Activated CD8-positive, alpha-beta memory T cell treated with anti-CD3 and anti-CD28 coated beads, Interleukin-2, amount 50 U/mL, for 1 hour (primary cell): ENCODE measurements around the gene STARD9.
"Not testable (repeated sequence)": the region's sequence is repeated elsewhere in the genome, so short reads cannot be mapped to it uniquely, and the experiment has no call there.

Experiments
- DNase-seq: peaks from one replicate; pipeline ENCODE4 v3.0.0-alpha.2; 2020; ENCODE audit errors: extremely low read depth

Gene STARD9

DNA sequence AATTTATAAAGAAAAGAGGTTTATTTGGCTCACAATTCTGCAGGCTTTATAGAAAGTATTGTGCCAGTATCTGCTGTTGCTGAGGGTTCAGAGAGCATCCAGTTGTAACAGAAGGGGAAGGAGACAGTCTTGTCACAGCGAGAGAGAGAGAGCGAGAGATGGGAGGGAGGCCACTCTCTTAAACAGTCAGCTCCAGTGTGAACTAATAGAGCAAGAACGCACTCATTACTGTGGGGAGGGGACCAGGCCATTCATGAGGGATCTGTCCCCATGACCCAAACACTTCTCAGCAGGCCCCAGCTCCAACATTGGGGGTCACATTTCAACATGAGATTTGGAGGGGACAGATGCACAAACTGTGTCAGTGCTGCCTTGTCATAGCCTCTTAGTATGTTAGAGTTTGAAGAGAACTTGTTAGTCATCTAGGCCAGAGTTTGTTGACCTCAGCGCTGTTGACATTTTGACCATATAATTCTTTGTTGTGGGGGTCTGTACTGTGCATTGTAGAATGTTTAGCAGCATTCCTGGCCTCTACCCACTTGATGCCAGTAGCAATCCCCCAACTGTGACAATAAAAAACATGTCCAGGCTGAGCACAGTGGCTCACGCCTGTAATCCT, 15.3 kb downstream of the STARD9 start:
- DNase-seq = no peak

DNA sequence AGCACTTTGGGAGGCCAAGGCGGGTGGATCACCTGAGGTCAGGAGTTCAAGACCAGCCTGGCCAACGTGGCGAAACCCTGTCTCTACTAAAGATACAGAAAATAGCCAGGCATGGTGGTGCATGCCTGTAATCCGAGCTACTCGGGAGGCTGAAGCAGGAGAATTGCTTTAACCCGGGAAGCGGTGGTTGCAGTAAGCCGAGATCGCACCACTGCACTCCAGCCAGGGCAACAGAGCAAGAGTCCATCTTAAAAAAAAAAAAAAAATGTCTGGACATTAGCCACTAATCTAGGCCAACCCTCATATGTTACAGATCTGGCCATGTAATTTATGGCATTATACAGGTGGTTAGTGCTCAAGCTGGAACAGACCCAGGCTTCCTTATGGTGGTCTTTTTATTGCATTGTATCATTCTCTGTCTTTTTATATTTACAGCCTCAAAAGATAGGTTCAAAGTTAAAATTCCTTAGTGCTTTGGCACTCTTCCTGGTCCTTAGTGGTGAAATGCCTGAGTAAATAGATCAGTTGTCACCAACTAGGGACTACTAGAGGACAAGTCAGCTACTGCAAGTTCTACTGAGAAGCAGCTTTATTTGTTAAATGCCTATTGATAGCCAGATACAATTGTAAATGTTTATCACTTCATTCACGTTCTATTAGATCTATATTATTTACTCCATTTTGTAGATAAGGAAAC, 16.0 kb downstream of the STARD9 start:
- DNase-seq = no peak

DNA sequence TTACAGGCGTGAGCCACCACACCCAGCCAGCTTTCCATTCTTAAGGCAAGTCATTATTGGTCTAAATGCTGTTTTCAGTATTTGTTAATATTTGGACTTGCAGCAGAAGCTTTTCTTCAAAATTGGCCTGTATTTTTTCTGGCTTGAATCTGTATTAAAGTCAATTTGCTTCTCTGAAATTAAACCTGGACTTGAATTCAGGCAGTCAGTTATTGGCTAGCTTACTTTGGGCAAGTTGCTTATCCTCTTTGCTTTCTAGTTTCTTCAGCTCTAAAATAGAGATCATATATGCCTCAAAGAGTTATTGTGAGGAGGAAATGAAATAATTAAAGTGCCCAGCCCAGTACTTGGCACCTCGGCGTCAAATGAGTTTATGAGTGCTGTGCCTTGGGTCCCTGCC, 17.3 kb downstream of the STARD9 start:
- DNase-seq = no peak

DNA sequence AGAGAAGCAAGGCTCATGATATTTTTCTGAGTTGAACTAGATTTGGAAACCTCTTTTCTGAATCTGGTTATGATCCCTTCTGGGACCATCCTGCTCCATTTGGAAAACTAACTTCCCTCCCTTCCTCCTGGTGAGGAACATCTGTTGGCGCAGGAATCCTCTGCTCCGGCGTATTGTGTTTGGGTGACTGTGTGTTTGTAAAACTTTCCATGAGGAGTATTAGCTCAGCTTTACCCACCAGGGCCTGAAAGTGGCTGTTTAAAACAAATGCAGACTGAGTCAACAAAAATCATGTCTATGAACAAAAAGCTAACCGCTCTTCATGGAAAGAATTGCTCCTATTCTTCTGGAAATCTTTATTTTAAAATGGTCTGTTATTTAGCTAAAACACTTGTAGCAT, 17.7 kb downstream of the STARD9 start:
- DNase-seq = no peak

DNA sequence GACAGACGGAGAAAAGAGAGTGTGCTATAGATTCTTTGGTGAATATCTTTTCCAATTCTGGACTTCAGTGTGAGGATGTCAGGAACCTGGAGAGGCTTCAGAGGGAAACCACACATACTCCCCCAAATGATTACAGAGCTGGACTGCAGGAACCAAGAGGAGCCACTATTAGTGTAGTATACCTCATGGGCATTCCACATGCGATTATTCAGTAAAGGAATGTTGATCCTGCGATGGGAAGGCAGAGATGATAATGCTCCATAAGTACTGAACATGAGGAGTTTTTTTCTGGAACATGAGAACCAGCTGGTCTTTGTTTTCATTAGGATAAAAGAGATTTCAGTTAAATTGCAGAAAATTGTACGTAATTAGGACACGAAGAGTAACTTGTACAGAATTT, 18.7 kb downstream of the STARD9 start:
- no peak for DNase-seq

DNA sequence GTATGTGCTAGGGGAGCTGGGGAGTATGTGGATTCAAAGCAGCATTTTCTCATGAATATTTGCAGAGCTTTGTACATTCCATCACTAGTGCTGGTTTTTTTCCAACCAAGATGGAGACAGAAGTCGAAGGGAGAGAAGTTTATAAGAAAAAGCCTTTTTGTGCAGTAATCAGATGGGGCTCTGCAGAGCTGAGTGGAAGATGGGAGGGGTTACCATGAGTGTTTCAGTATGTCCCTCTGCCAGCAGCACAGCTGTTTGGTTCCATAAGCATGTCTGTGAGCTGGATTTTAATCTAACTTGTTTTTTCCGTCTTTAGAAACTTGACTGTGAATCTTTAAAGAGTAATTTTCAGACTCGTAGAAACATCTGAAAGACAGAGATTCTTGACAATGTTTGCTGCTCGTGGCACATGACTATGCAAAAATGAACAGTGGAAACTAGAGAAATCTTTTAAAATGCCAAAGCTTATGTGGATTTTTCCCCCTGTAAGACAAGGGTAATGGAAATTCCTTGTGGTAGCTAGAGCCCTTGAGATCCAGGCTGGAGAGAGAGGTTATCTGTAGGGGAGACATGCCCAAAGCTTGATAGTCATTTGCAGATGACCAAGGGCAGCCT, 20.3 kb downstream of the STARD9 start:
- no peak for DNase-seq

DNA sequence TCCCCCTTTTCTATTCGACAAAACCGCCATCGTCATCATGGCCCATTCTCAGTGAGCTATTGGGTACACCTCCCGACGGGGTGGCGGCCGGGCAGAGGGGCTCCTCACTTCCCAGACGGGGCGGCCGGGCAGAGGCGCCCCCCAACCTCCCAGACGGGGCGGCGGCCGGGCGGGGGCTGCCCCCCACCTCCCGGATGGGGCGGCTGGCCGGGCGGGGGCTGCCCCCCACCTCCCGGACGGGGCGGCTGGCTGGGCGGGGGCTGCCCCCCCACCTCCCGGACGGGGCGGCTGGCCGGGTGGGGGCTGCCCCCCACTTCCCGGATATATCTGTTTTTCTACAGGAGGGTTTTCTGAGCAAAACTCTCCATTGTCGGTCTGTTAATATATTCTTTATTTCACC, 25.9 kb downstream of the STARD9 start:
- DNase-seq = not testable (repeated sequence)

DNA sequence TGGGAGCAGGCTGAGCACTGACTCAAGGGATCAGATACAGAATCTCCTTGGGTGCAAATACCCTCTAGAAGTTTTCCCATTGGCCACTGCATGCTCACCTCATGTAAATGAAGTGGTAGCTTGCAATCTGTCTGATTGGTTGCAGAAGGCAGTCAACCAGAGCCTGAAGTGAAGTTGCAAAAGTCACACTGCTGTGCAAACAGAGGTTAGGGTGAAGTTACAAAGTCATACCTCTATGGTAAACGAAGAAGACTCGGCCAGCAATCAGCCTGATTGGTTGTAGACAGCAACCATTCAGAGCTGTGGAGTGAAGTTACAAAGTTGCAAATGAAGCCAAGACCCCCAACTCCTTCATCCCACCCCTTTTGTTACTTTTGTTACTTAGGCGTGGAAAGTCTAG, 27.1 kb downstream of the STARD9 start:
- no peak for DNase-seq

DNA sequence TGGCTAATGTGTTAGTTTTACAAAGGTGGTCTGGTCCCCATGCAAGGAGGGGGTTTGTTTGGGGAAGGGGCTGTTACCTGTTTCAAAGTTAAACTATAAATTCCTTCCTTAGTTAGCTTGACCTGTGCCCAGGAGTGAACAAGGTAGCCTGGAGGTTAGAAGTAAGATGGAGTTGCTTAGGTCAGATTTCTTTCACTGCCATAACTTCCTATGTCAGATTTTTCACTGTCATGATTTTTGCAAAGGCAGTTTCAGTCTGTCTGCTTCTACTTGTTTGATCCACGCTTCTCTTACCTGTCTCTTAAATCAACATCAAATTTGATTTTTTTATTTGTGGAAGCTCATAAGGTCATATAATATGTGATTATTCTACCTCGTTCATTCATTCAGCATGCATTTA, 28.6 kb downstream of the STARD9 start:
- DNase-seq = no peak

DNA sequence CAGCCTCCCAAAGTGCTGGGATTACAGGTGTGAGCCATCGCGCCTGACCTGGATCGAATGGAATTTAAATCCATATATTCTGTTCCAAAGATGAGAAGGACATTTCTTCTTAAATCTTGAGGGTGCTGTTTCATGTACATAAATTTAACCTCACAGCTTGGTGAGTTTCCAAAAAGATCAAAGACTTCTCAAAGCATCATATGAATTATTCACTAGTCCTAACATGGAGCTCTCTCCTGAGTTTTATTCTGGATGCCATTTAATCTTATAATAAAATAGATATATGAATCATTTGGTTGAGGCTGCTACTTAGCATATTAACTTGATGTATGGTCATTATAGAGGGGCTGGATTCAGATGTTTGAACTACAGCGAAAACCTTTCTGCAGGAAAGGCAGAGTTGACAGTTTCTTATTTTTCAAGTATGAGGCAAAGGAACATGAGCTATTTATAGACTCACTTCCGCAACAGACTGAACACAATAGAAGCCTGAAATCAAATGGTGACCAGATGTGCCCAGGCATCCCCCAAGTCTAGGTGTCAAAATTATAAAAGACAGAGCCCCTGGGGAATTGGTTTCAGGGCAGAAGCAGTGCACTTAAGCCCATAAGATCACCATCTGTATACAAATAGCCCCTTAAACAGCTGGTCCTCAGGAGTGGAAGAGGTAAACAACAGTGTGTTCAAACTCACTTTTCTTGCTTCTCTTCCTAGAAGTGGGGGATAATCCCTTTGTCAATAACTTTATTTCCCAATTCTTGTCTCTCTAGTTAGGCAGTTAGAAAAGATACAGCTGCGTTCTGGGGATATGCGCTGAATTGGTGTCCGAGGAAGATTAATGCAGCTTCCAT, 29.7 kb downstream of the STARD9 start:
- DNase-seq = no peak

DNA sequence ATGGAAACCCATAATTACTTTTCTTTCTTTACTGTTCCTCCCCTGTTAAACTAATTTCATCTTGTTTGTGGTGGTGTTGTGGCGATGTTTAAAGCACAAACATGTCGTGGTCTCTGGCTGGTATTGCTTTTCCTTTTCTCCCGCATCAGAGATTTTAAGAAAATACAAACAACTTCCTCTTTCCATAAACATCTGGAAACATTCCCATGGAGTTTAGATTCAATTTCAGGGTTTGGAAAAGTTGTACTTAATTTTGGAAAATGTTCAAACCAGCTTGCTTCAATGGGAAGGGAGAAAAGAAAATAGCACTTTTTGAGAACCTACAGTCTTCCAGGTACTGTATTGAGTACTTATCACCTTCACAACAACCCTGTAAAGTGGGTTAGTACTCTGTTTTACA, 30.4 kb downstream of the STARD9 start:
- no peak for DNase-seq

DNA sequence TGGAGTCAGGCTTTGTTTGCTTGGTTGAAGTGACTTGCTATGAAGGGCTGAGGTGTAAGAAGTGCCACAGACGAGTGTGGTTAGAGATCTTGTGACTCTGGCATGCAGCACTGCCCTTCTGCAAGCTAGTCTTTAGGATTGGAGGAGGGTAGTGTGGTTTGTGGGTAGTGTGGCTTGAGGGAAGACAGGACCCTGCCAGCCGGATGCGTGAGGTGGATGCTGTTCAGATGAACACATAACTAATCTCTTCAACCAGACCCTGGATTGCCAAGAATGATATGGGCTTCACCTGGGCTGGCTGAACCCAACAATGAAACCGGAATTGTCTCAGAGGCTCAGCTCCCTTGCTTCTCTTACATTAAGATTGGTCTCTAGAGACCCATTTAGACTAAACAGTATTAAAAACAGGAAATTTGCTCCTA, 32.7 kb downstream of the STARD9 start:
- DNase-seq = no peak

DNA sequence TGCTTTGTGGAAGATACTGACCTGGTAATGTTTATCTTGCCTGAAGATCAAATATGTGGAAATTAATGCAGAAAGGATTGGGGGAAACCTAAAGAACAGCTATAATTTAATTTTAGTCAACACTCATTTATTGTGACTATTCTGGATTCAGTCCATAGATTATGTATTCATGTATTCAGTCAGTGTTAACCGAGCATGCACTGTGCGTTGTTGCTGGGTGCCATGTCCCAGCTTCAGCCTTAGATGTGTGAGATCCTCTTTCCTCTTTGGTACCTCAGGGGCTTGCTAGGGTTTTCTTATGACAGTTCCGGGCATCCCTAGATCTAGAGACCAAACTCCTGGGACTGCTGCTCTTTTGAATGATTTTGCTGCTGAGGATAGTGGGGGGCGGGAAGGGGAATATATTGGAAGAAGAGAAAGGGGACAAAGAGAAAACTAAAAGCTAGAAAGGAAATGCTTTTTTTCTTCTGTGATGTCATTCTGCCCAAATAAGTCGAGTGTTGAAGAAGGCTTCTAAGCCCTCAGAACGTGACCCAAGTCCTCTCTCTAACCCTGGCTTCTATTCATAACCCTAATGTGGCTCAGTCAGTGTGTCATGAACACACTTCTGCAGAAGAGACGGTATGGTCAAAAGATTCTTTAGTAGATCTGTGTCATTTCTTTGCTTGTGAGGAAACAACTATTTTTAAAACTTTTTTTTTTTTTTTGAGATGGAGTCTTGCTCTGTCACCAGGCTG, 33.5 kb downstream of the STARD9 start:
- DNase-seq = no peak

DNA sequence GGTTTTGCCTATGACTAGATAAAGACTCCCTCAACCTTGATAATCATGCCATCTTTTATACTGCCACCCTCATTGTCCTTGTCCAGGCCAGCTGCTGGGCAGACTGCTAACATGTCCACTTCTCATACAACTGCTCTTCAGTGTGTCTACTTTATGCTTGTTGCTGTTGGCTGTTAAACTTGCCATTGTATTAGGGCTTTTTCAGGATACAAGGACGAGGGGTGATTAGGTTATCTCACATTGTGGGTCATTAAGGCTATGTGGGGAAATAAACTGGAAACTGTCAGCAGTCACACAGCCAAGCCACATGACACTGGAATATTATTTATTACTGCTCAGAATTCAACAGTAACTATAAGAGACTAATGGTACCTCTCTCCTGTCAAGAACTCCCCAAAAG, 36.1 kb downstream of the STARD9 start:
- no peak for DNase-seq

DNA sequence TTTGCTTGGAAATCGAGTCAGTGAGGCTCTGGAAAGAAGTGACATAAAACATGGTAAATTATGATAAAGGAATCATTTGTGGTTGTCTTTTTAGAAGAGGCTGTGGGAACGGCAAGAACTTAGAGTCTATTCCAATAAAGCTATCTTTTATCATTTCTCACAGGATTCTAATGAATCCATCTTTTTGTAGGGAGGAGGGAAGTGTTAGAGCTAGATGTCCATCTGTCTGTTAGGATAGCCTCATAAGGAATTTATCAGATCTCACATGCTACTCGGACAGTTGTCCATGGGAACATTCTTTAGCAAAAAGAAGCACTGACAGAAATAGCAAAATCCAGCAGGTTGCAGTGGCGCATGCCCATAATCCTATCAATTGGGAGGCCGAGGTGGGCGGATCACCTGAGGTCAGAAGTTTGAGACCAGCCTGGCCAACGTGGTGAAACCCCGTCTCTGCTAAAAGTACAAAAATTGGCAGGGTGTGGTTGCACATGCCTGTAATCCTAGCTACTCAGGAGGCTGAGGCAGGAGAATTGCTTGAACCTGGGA, 37.0 kb downstream of the STARD9 start:
- no peak for DNase-seq

DNA sequence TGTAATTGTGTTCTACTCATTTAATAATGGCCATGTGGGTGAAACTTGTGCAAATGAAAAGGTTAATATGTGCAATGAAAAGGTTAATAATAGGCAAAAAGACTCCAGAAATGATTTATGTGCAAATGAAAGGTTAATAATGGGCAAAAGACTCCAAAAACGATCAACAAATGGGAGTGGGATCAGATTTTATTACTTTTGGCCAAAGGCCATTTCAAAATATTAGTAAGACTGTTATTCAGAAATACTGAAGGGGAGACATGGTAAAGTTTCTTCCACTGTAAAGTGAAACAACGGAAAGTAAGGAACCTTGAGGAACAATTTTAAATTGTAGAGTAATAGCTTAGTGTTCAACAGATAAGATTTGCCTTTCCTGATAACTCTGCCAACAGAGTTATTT, 40.7 kb downstream of the STARD9 start:
- DNase-seq = no peak

DNA sequence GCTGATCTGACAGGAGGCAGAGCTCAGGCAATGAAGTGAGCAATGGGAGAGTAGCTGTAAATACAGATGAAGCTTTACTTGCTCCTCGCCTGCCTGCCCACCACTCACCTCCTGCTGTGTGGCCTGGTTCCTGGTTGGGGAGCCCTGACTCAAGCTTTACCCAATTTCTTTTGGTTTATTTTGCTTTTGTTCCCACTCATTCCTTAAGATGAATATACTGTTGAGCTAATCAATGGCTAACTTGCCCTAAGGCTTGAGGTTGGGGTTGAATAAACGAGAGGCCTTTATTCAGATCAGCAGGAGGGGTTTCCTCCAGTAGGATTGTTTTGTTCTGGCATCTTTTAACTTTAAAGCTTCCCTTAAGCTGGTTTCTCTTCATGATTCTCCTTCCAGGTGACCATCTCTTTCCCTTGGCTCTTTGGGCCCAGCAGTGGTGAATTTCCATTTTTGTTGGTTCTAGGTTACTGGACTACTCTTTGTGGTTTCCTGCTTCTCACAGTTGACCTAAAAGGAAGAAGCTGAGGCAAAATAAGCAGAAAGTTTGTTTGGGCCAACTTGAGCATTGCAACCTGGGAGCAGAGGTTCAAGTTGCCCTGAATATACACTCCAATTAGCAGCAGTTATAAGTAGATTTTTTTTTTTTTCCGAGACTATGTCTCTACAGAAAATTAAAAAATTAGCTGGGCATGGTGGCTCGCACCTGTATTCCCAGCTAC, 44.4 kb downstream of the STARD9 start:
- no peak for DNase-seq

DNA sequence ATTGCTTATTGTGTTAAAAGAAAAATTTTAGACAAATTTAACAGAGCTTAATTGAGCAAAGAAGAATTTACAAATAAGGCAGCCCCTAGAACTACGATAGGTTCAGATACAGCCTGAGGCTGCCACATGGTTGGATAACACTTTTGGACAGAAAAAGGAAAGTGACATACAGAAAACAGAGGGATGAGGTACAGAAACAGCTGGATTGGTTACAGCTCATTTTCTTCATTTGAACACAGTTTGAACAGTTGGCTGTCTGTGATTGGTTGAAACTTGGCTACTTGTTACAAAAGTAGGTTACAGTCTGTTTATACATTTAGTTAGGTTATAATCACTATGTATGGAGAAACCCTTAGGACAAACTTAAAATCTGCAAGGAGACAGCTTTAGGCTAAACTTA, 46.0 kb downstream of the STARD9 start:
- DNase-seq = no peak

DNA sequence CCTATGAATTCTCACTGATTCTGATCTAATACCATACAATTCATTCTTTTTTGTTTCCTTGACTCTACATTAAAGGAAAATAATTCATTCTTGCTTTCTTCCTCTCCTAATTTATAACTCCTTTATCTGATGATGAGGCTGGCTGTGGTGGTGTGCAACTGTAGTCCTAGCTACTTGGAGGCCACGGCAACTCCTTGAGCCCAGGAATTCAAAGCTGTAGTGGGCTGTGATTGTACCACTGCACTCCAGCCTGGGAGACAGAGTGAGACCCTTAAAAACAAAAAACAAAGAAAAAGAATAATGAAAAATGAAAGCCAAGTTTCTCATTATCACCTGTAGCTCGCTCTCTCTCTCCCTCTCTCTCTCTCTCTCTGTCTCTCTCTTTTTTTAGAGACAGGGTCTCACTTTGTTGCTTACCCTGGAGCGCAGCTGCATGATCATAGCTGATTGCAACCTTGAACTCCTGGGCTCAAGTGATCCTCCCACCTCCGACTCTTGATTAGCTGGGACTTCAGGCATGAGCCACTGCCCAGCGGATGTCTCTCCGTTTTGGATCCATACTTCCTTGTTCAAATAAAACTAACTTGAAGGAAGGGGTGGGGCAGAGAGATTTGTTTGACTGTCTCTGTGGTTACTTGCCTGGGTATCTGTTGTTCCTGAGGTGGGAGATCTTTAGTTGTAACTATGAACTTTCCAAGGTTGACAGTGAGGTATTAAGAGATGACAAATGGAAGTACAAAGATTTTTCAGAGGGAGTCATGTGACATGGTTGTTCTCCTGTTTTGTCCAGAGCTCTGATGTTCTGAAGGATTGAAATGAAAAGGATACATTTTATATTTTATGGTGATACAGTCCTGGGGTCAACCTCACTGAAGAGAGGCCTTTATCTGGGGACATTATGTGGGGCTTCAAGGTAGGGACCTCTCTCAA, 46.9 kb downstream of the STARD9 start:
- DNase-seq = no peak

DNA sequence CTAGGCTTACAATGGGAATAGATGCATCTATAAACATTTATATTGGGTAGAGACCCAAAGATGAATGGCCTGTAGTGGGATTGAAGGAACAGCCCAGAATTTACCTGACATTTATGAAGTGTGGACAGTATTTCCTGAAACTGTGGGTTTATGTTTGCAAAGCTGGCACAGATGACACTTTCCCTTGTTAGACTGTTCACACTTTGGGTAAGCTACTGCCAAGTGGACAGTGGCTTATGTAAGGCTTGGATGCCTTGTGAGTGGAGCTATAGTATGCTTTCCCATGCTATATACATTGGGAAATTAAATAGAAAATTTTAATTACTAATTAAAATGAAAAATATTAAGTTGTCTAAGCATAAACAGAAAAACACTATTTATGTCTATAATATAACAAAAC, 48.5 kb downstream of the STARD9 start:
- DNase-seq = no peak
